H1 (cell line): Measurements from ENCODE around the gene PDE5A. TPM values are rescaled to one million over a fixed set of nuclear protein-coding genes. Genes with fewer than 3 reads are reported as not detected.

Experiments
- CTCF ChIA-PET: fragments of 300-600 bp; sonication (Branson Sonifier 250); formaldehyde crosslinking; loops from one replicate; lab custom pipeline; 2021; ENCODE audit not compliant: partially characterized antibody; lab: Charles Lee
- POLR2A ChIA-PET: fragments of 300-600 bp; sonication (Branson Sonifier 250); formaldehyde crosslinking; loops from one replicate; lab custom pipeline; 2021; ENCODE audit warnings: inconsistent platforms; ENCODE audit not compliant: partially characterized antibody; lab: Charles Lee
- DNase-seq, 2 experiments: peaks; one replicate each; pipeline versions ENCODE4 v3.0.0 to v3.0.0-alpha.2; 2010 to 2022; ENCODE audit warnings: low spot score in 2 of 2, low read depth in 1 of 2, mixed read lengths in 1 of 2
- FAIRE-seq: peaks from 2 replicates; lab custom pipeline; 2011; peaks lifted over from hg19 to GRCh38; lab: Jason Lieb, UNC
- H2AFZ ChIP-seq: 2 replicates; pipeline ENCODE4 v1.8.1; 2012; ENCODE audit warnings: low read length, inconsistent platforms
- H2AK5ac ChIP-seq: 2 replicates; pipeline ENCODE4 v1.6.1; 2013; ENCODE audit warnings: low read depth, low read length
- H2BK120ac ChIP-seq: replicated peaks from 2 replicates; pipeline ENCODE3; 2013; ENCODE audit warnings: low read depth, low read length, inconsistent platforms
- H2BK12ac ChIP-seq: 2 replicates; pipeline ENCODE4 v1.6.1; 2013; ENCODE audit warnings: low read depth, low read length
- H2BK15ac ChIP-seq: 2 replicates; pipeline ENCODE4 v1.6.1; 2013; ENCODE audit warnings: low read length
- H2BK20ac ChIP-seq: 2 replicates; pipeline ENCODE4 v1.6.1; 2013; ENCODE audit warnings: low read length
- H2BK5ac ChIP-seq: 2 replicates; pipeline ENCODE4 v1.6.1; 2013; ENCODE audit warnings: low read depth, low read length
- H3K14ac ChIP-seq: 2 replicates; pipeline ENCODE4 v1.6.1; 2013; ENCODE audit warnings: inconsistent platforms; ENCODE audit not compliant: insufficient read length
- H3K18ac ChIP-seq: 2 replicates; pipeline ENCODE4 v1.6.1; 2013; ENCODE audit warnings: low read length; ENCODE audit errors: extremely low read depth
- H3K23ac ChIP-seq: 2 replicates; pipeline ENCODE4 v1.6.1; 2013; ENCODE audit warnings: inconsistent platforms; ENCODE audit not compliant: insufficient read length
- H3K23me2 ChIP-seq: 2 replicates; pipeline ENCODE4 v1.6.1; 2013; ENCODE audit warnings: low read depth, low read length
- H3K27ac ChIP-seq: 2 replicates; pipeline ENCODE4 v1.6.1; 2011; ENCODE audit warnings: low read depth, low read length, inconsistent platforms
- H3K27me3 ChIP-seq, 4 experiments: replicated peaks in 1 of 4; 1 replicate in 1 of 4; 2 replicates in 3 of 4; pipeline versions ENCODE4 v1.6.1 to v1.8.1; 2011 to 2013; ENCODE audit warnings: low read length in 3 of 4, mild to moderate bottlenecking in 3 of 4, inconsistent platforms in 2 of 4, mixed read lengths in 2 of 4, moderate library complexity in 1 of 4; ENCODE audit not compliant: control insufficient read depth in 3 of 4, insufficient read depth in 3 of 4; ENCODE audit errors: extremely low read depth in 1 of 4
- H3K36me3 ChIP-seq, 4 experiments: 2 replicates each; pipeline versions ENCODE4 v1.6.1 to v1.8.1; 2011 to 2013; ENCODE audit warnings: mild to moderate bottlenecking in 4 of 4, low read length in 3 of 4, moderate library complexity in 2 of 4, control low read depth in 1 of 4, inconsistent platforms in 1 of 4; ENCODE audit not compliant: insufficient read depth in 4 of 4, control insufficient read depth in 2 of 4
- H3K4ac ChIP-seq: replicated peaks from 2 replicates; pipeline ENCODE3; 2013; ENCODE audit warnings: low read length, low read depth, mixed read lengths, inconsistent platforms; ENCODE audit not compliant: insufficient read length
- H3K4me1 ChIP-seq, 4 experiments: replicated peaks in 1 of 4; 1 replicate in 1 of 4; 2 replicates in 3 of 4; pipeline versions ENCODE4 v1.6.1 to v1.8.1; 2011 to 2013; ENCODE audit warnings: low read length in 3 of 4, inconsistent platforms in 2 of 4, mixed read lengths in 1 of 4; ENCODE audit not compliant: insufficient read depth in 4 of 4, control insufficient read depth in 3 of 4
- H3K4me2 ChIP-seq, 2 experiments: 2 replicates each; pipeline versions ENCODE4 v1.6.1 to v1.8.1; 2011 to 2013; ENCODE audit warnings: low read depth in 2 of 2, low read length in 2 of 2, control low read depth in 1 of 2, inconsistent platforms in 1 of 2, mild to moderate bottlenecking in 1 of 2; ENCODE audit not compliant: insufficient read depth in 1 of 2
- H3K4me3 ChIP-seq, 4 experiments: fragments of 200-600, 300-600 bp in 1 of 4; sonication (generic), shearing (Covaris generic), sonication (Bioruptor Twin) in 1 of 4; 2 replicates each; pipeline versions ENCODE4 v1.5.1 to v1.8.1; 2011 to 2016; ENCODE audit warnings: low read length in 4 of 4, low read depth in 3 of 4, control low read depth in 2 of 4, inconsistent platforms in 2 of 4, mild to moderate bottlenecking in 2 of 4, mixed read lengths in 1 of 4, moderate library complexity in 1 of 4; ENCODE audit not compliant: insufficient read depth in 2 of 4; ENCODE audit errors: extremely low read depth in 1 of 4
- H3K56ac ChIP-seq: replicated peaks from 2 replicates; pipeline ENCODE3; 2013; ENCODE audit warnings: low read depth, mild to moderate bottlenecking, mixed read lengths, low read length, inconsistent platforms; ENCODE audit not compliant: insufficient read length
- H3K79me1 ChIP-seq: 2 replicates; pipeline ENCODE4 v1.6.1; 2013; ENCODE audit warnings: low read depth, low read length, control low read depth
- H3K79me2 ChIP-seq, 2 experiments: 2 replicates each; pipeline versions ENCODE4 v1.6.1 to v1.8.1; 2012 to 2013; ENCODE audit warnings: low read length in 2 of 2, mild to moderate bottlenecking in 2 of 2, inconsistent platforms in 1 of 2; ENCODE audit not compliant: insufficient read depth in 2 of 2, control insufficient read depth in 1 of 2
- H3K9ac ChIP-seq, 4 experiments: replicated peaks in 1 of 4; 1 replicate in 1 of 4; 2 replicates in 3 of 4; pipeline versions ENCODE4 v1.6.1 to v1.8.1; 2011 to 2013; ENCODE audit warnings: low read depth in 3 of 4, low read length in 3 of 4, control low read depth in 2 of 4, mild to moderate bottlenecking in 2 of 4, moderate library complexity in 2 of 4, inconsistent platforms in 1 of 4; ENCODE audit errors: extremely low read depth in 1 of 4
- H3K9me3 ChIP-seq, 2 experiments: 2 replicates each; pipeline versions ENCODE4 v1.6.1 to v1.8.1; 2012 to 2013; ENCODE audit warnings: mild to moderate bottlenecking in 2 of 2, moderate library complexity in 2 of 2, control low read depth in 1 of 2, inconsistent platforms in 1 of 2, low read depth in 1 of 2, low read length in 1 of 2, mixed read lengths in 1 of 2; ENCODE audit not compliant: insufficient read depth in 2 of 2
- H4K20me1 ChIP-seq, 2 experiments: replicated peaks in 1 of 2; 2 replicates each; pipeline versions ENCODE3 to v1.8.1; 2011 to 2013; ENCODE audit warnings: inconsistent platforms in 2 of 2, low read length in 2 of 2, mild to moderate bottlenecking in 1 of 2; ENCODE audit not compliant: insufficient read depth in 2 of 2, control insufficient read depth in 1 of 2
- H4K5ac ChIP-seq: 2 replicates; pipeline ENCODE4 v1.6.1; 2013; ENCODE audit warnings: low read length, low read depth, mixed read lengths, inconsistent platforms; ENCODE audit not compliant: insufficient read length
- H4K8ac ChIP-seq: 2 replicates; pipeline ENCODE4 v1.8.0; 2013; ENCODE audit warnings: mild to moderate bottlenecking, moderate library complexity, low read length, inconsistent platforms; ENCODE audit not compliant: insufficient read depth; ENCODE audit errors: extremely low read depth
- H4K91ac ChIP-seq: replicated peaks from 2 replicates; pipeline ENCODE3; 2013; ENCODE audit warnings: low read length, mixed read lengths, inconsistent platforms; ENCODE audit not compliant: insufficient read length
- ASH2L ChIP-seq: fragments of 200-600, 300-600 bp; sonication (generic); IDR thresholded peaks from one replicate; pipeline ENCODE4 v1.7.1; 2017; ENCODE audit warnings: low read length
- CREB1 ChIP-seq: IDR thresholded peaks from 2 replicates; pipeline ENCODE4 v1.6.1; 2012; ENCODE audit warnings: inconsistent platforms
- HDAC2 ChIP-seq, 2 experiments: fragments of 300-600 bp in 1 of 2; sonication (generic) in 1 of 2; IDR thresholded peaks; 2 replicates each; pipeline ENCODE4 v1.6.1; 2011 to 2012; ENCODE audit warnings: low read depth in 2 of 2, low read length in 2 of 2, mild to moderate bottlenecking in 2 of 2, moderate library complexity in 2 of 2, borderline replicate concordance in 1 of 2, inconsistent platforms in 1 of 2
- KDM4A ChIP-seq: IDR thresholded peaks from one replicate; pipeline ENCODE4 v1.7.1; 2012; ENCODE audit warnings: low read depth, mild to moderate bottlenecking, moderate library complexity, low read length, inconsistent platforms; ENCODE audit not compliant: severe bottlenecking
- NRF1 ChIP-seq: IDR thresholded peaks from 2 replicates; pipeline ENCODE4 v1.6.1; 2011; ENCODE audit warnings: mild to moderate bottlenecking, low read depth, low read length, improper control_type of control experiment
- RAD21 ChIP-seq, 2 experiments: IDR thresholded peaks in 1 of 2; conservative IDR thresholded peaks in 1 of 2; 2 replicates each; pipeline ENCODE4 v1.6.1; 2011; ENCODE audit warnings: low read depth in 2 of 2, low read length in 2 of 2, improper control_type of control experiment in 1 of 2, inconsistent platforms in 1 of 2, mild to moderate bottlenecking in 1 of 2, moderate library complexity in 1 of 2
- WGBS, 2 experiments: shearing (Covaris generic) in 1 of 2; methylation state at CpG; one replicate each; pipeline versions ENCODE4 v1.1.6 to v1.1.7; 2013 to 2015; ENCODE audit warnings: low lambda C conversion rate in 2 of 2, mixed read lengths in 2 of 2, inconsistent platforms in 1 of 2, low coverage in 1 of 2, missing lambda C conversion rate in 1 of 2; ENCODE audit not compliant: insufficient replicate concordance in 2 of 2, insufficient coverage in 1 of 2, insufficient read length in 1 of 2; ENCODE audit errors: extremely low coverage in 1 of 2, missing lambda C conversion rate in 1 of 2; 5-methylcytosine and 5-hydroxymethylcytosine counted together
- polyA plus RNA-seq, 7 experiments: library from polyadenylated mRNA; depleted of rRNA in 3 of 7; stranded (reverse) in 5 of 7; unstranded in 2 of 7; fragments of >200 nt in 5 of 7; fragments of 200-250 nt in 2 of 7; gene quantifications; 1 replicate in 5 of 7; 2 replicates in 1 of 7; 4 replicates in 1 of 7; pipeline versions ENCODE4 v1.2.1 to v1.2.3, GENCODE V29; 2011 to 2013; ENCODE audit warnings: missing spikeins in 2 of 7, mixed read lengths in 2 of 7
- total RNA-seq: library from RNA; stranded (reverse); fragmentation: NEBNext Ultra II Directional; extraction: Animal tissue kit (Norgen Biotek cat#: 25700); gene quantifications from 2 replicates; pipeline ENCODE4 v1.2.1, GENCODE V29; 2021

PDE5A gene
- total and polyA plus RNA-seq, 2 of the 8 experiments (the other 6 are each of a cell fraction or from before 2014, with no cell fraction given), result 5.6 to 32.4 TPM

- Histone ChIP-seq H3K4me3 (peak overlapping the region; percentile 31 to 96 (median 58)), H3K4me1 (peaks cover 0 to 3% (median 0%) of the 10 kb centered on the region in 4 experiments; a peak in 2 of 7 replicates), H3K27ac (no peak overlapping the region), H2BK20ac (no peak overlapping the region), H3K79me2 (peaks cover 7 to 23% of the 10 kb centered on the region in 2 experiments; a peak in 3 of 4 replicates), H3K23ac (no peak overlapping the region), H2BK120ac (no peak overlapping the region), H2AFZ (peak overlapping the region; percentile 97), H3K79me1 (no peaks in the 10 kb centered on the region), H3K23me2 (no peaks in the 10 kb centered on the region; the same call in 1 of the 2 replicates), H3K14ac (no peak overlapping the region), H3K9ac (peak overlapping the region in 2 of 4 experiments; percentile 35 to 36; a peak in 4 of 7 replicates), H4K91ac (peak overlapping the region; percentile 36), H3K18ac (peak overlapping the region; percentile 25; the same call in 1 of the 2 replicates), H3K36me3 (no peaks in the 10 kb centered on the region), H3K4me2 (peak overlapping the region; percentile 80 to 87), H4K20me1 (peaks cover 3 to 4% of the 10 kb centered on the region in 2 experiments), H2BK12ac (0 out of 2 replicates have a peak overlapping the region, but pooled peaks have one; percentile 29), H2BK5ac (no peak overlapping the region), H3K9me3 (no peaks in the 10 kb centered on the region), H3K27me3 (no peaks in the 10 kb centered on the region), H3K4ac (no peak overlapping the region), H3K56ac (no peak overlapping the region), H4K8ac (no peak overlapping the region), H4K5ac (no peak overlapping the region), H2AK5ac (no peak overlapping the region), H2BK15ac (no peak overlapping the region)
- 5% methylated on average over 12 of the region's 12 CpGs; no CpG with 5 or more reads in 1 of the 2 experiments for WGBS, 2 experiments
- ChIA-PET CTCF (interaction anchor here (0.6 to 3.1 kb wide), 30 partner anchors 12 to 429 kb away, joined by 3 to 23 read pairs (median 4); no protein-coding TSS in a partner anchor), POLR2A (interaction anchor here (0.6 to 2.9 kb wide), 6 partner anchors 15 to 426 kb away, joined by 3 to 10 read pairs (median 4); no protein-coding TSS in a partner anchor)
- no peak for DNase-seq
- no peak for TF ChIP-seq CREB1
- TF ChIP-seq HDAC2 (IDR thresholded peaks at IDR 0.05; ENCODE audit: borderline replicate concordance in 1 of 2, low read depth in 2 of 2, low read length in 2 of 2), result no peak
- TF ChIP-seq NRF1, result no peak
- TF ChIP-seq RAD21 (IDR thresholded peaks at IDR 0.05 in 1 of 2, conservative IDR thresholded peaks at IDR 0.05 in 1 of 2; ENCODE audit: low read depth in 2 of 2, low read length in 2 of 2), result no peak
- peak; percentile 40 for TF ChIP-seq ASH2L
- peak; percentile 51 for TF ChIP-seq KDM4A
- FAIRE-seq, result no peak
Observed at GRCh38 chr4:119629142-119629471, 503 bp upstream of the PDE5A start.
